CD4-positive, alpha-beta T cell (primary cell): ENCODE measurements around the gene TRIM16. TPM values are rescaled to one million over a fixed set of nuclear protein-coding genes. Genes with fewer than 3 reads are reported as not detected.
"Not testable (repeated sequence)": the region's sequence is repeated elsewhere in the genome, so short reads cannot be mapped to it uniquely, and the experiment has no call there.

Experiments used
- ATAC-seq: fragments of 200-7000 bp; cut with Tn5 transposase; one replicate; pipeline ENCODE4 v1.10.0; 2022; ENCODE audit warnings: mild to moderate bottlenecking; ENCODE audit not compliant: poor library complexity
- CTCF ChIA-PET: fragments of 350-600 bp; sonication (Branson Sonifier 250); formaldehyde crosslinking; loops from one replicate; lab custom pipeline; 2021; ENCODE audit warnings: antibody characterized with exemption, inconsistent platforms; lab: Charles Lee
- POLR2A ChIA-PET: fragments of 350-600 bp; sonication (Branson Sonifier 250); formaldehyde crosslinking; loops from one replicate; lab custom pipeline; 2021; ENCODE audit warnings: antibody characterized with exemption, inconsistent platforms; lab: Charles Lee
- DNase-seq, 14 experiments: peaks; one replicate each; pipeline ENCODE4 v3.0.0-alpha.2; 2013 to 2020; ENCODE audit warnings: mixed read lengths in 2 of 14
- H3K27ac ChIP-seq, 2 donors: one replicate each; pipeline versions ENCODE4 v1.5.1 to v1.7.0; 2013; ENCODE audit warnings: low read length in 2 of 2, low read depth in 1 of 2, mild to moderate bottlenecking in 1 of 2
- H3K27me3 ChIP-seq, 2 experiments: 1 replicate in 1 of 2; 2 replicates in 1 of 2; pipeline versions ENCODE4 v1.6.1 to v1.7.0; 2013; ENCODE audit warnings: low read length in 2 of 2, control low read depth in 1 of 2, mild to moderate bottlenecking in 1 of 2, moderate library complexity in 1 of 2; ENCODE audit not compliant: insufficient read depth in 2 of 2, control insufficient read depth in 1 of 2
- H3K36me3 ChIP-seq: one replicate; pipeline ENCODE4 v1.6.1; 2013; ENCODE audit warnings: low read length, control low read depth; ENCODE audit not compliant: insufficient read depth
- H3K4me1 ChIP-seq: one replicate; pipeline ENCODE4 v1.6.1; 2013; ENCODE audit warnings: low read length, control low read depth; ENCODE audit not compliant: insufficient read depth
- H3K4me3 ChIP-seq: one replicate; pipeline ENCODE4 v1.5.1; 2013; ENCODE audit warnings: mild to moderate bottlenecking, low read length, moderate library complexity
- H3K9me3 ChIP-seq, 2 experiments: 1 replicate in 1 of 2; 2 replicates in 1 of 2; pipeline versions ENCODE4 v1.6.1 to v1.7.0; 2013; ENCODE audit warnings: low read length in 2 of 2, mild to moderate bottlenecking in 2 of 2, control low read depth in 1 of 2, moderate library complexity in 1 of 2; ENCODE audit not compliant: control insufficient read depth in 1 of 2, insufficient read depth in 1 of 2
- H3K27ac Mint-ChIP-seq: one replicate; pipeline ENCODE4 v1.8.0; 2020; ENCODE audit warnings: mixed read lengths
- H3K27me3 Mint-ChIP-seq: one replicate; pipeline ENCODE4 v1.8.0; 2021; ENCODE audit warnings: mixed read lengths
- H3K36me3 Mint-ChIP-seq: one replicate; pipeline ENCODE4 v1.8.0; 2021; ENCODE audit warnings: low read depth, mixed read lengths
- H3K4me1 Mint-ChIP-seq: one replicate; pipeline ENCODE4 v1.8.0; 2021; ENCODE audit warnings: low read depth, mixed read lengths
- H3K4me3 Mint-ChIP-seq: one replicate; pipeline ENCODE4 v1.8.0; 2020; ENCODE audit warnings: mild to moderate bottlenecking, mixed read lengths
- H3K9me3 Mint-ChIP-seq: one replicate; pipeline ENCODE4 v1.8.0; 2020; ENCODE audit warnings: mixed read lengths
- intact Hi-C, 2 experiments: fragments of 100-400 bp; cut with DNase I in 1 of 2; cut with micrococcal nuclease in 1 of 2; formaldehyde crosslinking; loops; one replicate each; pipeline versions ENCODE4 v1.15.1 to v1.9.0; 2023 to 2025; cut with DNase I, micrococcal nuclease
- total RNA-seq, 174 experiments: library from RNA in 2 of 174; stranded (reverse) in 2 of 174; gene quantifications; one replicate each; pipeline ENCODE4 v1.2.3 and lab custom pipeline; 2021 to 2026

Gene TRIM16
- total RNA-seq, 2 experiments from 2014 or later: 5.6 to 5.7 TPM

DNA sequence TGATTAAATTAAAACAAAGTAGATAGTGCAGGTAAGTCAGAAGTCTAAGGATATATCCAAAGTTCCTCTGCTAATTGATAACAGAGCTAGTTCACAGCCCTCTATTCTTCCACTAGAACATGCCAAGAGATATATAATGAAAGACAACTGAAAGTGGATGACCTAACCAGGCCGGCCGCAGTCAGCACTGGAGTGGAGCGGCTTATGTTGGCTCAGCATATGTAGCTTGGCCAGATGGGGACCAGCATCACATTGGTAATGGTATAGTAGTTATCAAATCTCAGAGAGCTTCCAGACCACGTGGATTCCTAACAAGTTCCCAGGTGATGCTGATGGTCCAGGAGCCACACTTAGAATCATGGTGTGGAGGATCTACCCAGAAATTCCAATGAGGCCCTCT lies 102.6 kb downstream of the TRIM16 start:
- H3K27me3 ChIP-seq, CTCF ChIA-PET, H3K4me3 Mint-ChIP-seq, H3K4me1 Mint-ChIP-seq, H3K9me3 ChIP-seq, H3K36me3 Mint-ChIP-seq, H3K36me3 ChIP-seq, H3K4me1 ChIP-seq, H3K9me3 Mint-ChIP-seq, POLR2A ChIA-PET, H3K27ac ChIP-seq, H3K4me3 ChIP-seq, H3K27me3 Mint-ChIP-seq, ATAC-seq, intact Hi-C loops, DNase-seq, H3K27ac Mint-ChIP-seq: not testable (repeated sequence)

Other genes starting within 250 kb of the TRIM16 start
- 1 to 10 TPM in 1 of 2 experiments, under 1 TPM in 1; 0.89 to 3.3 TPM for gene CDRT4, start 216.7 kb downstream of the TRIM16 start, total RNA-seq
- 10 to 100 TPM; 14.8 to 16.0 TPM for gene TVP23C, start 120.8 kb downstream of the TRIM16 start, total RNA-seq
- gene FBXW10B, start 64.6 kb downstream of the TRIM16 start, total RNA-seq: under 1 TPM in 1 of 2 experiments, not detected in 1; 0.45 TPM
- gene ZNF286A, start 15.4 kb upstream of the TRIM16 start, total RNA-seq: 10 to 100 TPM; 14.4 to 19.4 TPM
- not detected for gene TBC1D26, start 48.0 kb upstream of the TRIM16 start, total RNA-seq